Measurements from ENCODE around the gene RHBDF2.

- no peak for TF ChIP-seq CTCF (IDR thresholded peaks at IDR 0.05; ENCODE audit: poor library complexity)
- no peak for TF ChIP-seq EZH2phosphoT487 (IDR thresholded peaks at IDR 0.05; ENCODE audit: low read depth, severe bottlenecking, unreplicated experiment)
These were observed 42.2 kb upstream of the RHBDF2 start for GRCh38 chr17:76543482-76543825.
